Activated T-cell treated with anti-CD3 and anti-CD28 coated beads, Interleukin-2, amount 50 U/mL, for 48 hours (primary cell): ENCODE measurements around the gene MTRF1.
"Not testable (repeated sequence)": the region's sequence is repeated elsewhere in the genome, so short reads cannot be mapped to it uniquely, and the experiment has no call there.

Experiments
- DNase-seq, 2 experiments: peaks; one replicate each; pipeline ENCODE4 v3.0.0-alpha.2; 2020

MTRF1 gene

GRCh38 chr13:41263261-41263971 is at the start of gene MTRF1:
MTRF1 (minus strand) TSS chr13:41263576; CDS start chr13:41260907, 2,669 bp downstream.
- peak; percentile 89 to 91 for DNase-seq

- no peak for DNase-seq
These were observed 49.7 kb upstream of the MTRF1 start for GRCh38 chr13:41313117-41313516.

GRCh38 chr13:41312176-41312500 is 48.8 kb upstream of the MTRF1 start:
- DNase-seq, result peak in 1 of 2 experiments; percentile 32

- peak; percentile 63 to 73 for DNase-seq
These were observed 48.2 kb upstream of the MTRF1 start for GRCh38 chr13:41311406-41312175.

GRCh38 chr13:41310963-41311405 is 47.6 kb upstream of the MTRF1 start, which contains the start of gene NAA16:
NAA16 (plus strand) TSS chr13:41311267; CDS start chr13:41311529, 262 bp downstream.
- DNase-seq, result peak; percentile 98 to 99

GRCh38 chr13:41307884-41308640 is 44.7 kb upstream of the MTRF1 start:
- no peak for DNase-seq

GRCh38 chr13:41306271-41307145 is 43.1 kb upstream of the MTRF1 start:
- no peak for DNase-seq

GRCh38 chr13:41304551-41304950 is 41.2 kb upstream of the MTRF1 start:
- DNase-seq, result no peak

- DNase-seq, result no peak
These were observed 39.4 kb upstream of the MTRF1 start for GRCh38 chr13:41302743-41303142.

- DNase-seq, result no peak
These were observed 36.1 kb upstream of the MTRF1 start for GRCh38 chr13:41299316-41300094.

GRCh38 chr13:41296879-41297646 is 33.7 kb upstream of the MTRF1 start:
- no peak for DNase-seq

GRCh38 chr13:41295973-41296372 is 32.6 kb upstream of the MTRF1 start:
- no peak for DNase-seq

GRCh38 chr13:41294914-41295313 is 31.5 kb upstream of the MTRF1 start:
- DNase-seq, result no peak

GRCh38 chr13:41293272-41293671 is 29.9 kb upstream of the MTRF1 start:
- DNase-seq, result no peak

- no peak for DNase-seq
These were observed 27.9 kb upstream of the MTRF1 start for GRCh38 chr13:41291246-41291645.

- DNase-seq, result no peak
These were observed 26.1 kb upstream of the MTRF1 start for GRCh38 chr13:41289463-41289881.

GRCh38 chr13:41286370-41286769 is 23.0 kb upstream of the MTRF1 start:
- DNase-seq, result no peak

- DNase-seq, result no peak
These were observed 21.3 kb upstream of the MTRF1 start for GRCh38 chr13:41284512-41285288.

GRCh38 chr13:41282129-41282571 is 18.8 kb upstream of the MTRF1 start:
- no peak for DNase-seq

GRCh38 chr13:41279156-41279555 is 15.8 kb upstream of the MTRF1 start:
- DNase-seq, result not testable (repeated sequence)
